Measurements from ENCODE around the gene COL18A1.

GRCh38 chr21:45438391-45439145 is 33.6 kb downstream of the COL18A1 start:
- TF ChIP-seq ZNF8 (CRISPR knock-in tag; IDR thresholded peaks at IDR 0.05) (no peak), POU6F1 (CRISPR knock-in tag; IDR thresholded peaks at IDR 0.05; ENCODE audit: borderline replicate concordance, low read depth) (no peak)
